Activated naive CD4-positive, alpha-beta T cell treated with anti-CD3 and anti-CD28 coated beads, Interleukin-2, amount 50 U/mL, for 72 hours (primary cell): ENCODE results near the gene SAP30L. TPM values are rescaled to one million over a fixed set of nuclear protein-coding genes. Genes with fewer than 3 reads are reported as not detected.

Experiments used
- ATAC-seq, 2 donors: fragments of 150-1000 bp; cut with Tn5 transposase; 2 replicates each; pipeline ENCODE4 v1.10.0; 2021; ENCODE audit warnings: mild to moderate bottlenecking in 2 of 2, moderate library complexity in 2 of 2
- DNase-seq, 2 donors: peaks; one replicate each; pipeline ENCODE4 v3.0.0; 2021 to 2022; ENCODE audit warnings: low spot score in 2 of 2
- H3K27ac Mint-ChIP-seq, 2 donors: one replicate each; pipeline ENCODE4 v1.8.0; 2022; ENCODE audit warnings: mild to moderate bottlenecking in 2 of 2, mixed read lengths in 2 of 2
- H3K36me3 Mint-ChIP-seq, 2 donors: one replicate each; pipeline ENCODE4 v1.8.0; 2022; ENCODE audit warnings: mixed read lengths in 2 of 2
- H3K9me3 Mint-ChIP-seq, 2 donors: one replicate each; pipeline ENCODE4 v1.8.0; 2022; ENCODE audit warnings: mixed read lengths in 2 of 2
- total RNA-seq, 2 donors: library from RNA; stranded (reverse); gene quantifications; one replicate each; pipeline ENCODE4 v1.2.3, GENCODE V29; 2022

Gene SAP30L
- total RNA-seq, 2 donors from 2014 or later, result 25.5 to 31.0 TPM

DNA sequence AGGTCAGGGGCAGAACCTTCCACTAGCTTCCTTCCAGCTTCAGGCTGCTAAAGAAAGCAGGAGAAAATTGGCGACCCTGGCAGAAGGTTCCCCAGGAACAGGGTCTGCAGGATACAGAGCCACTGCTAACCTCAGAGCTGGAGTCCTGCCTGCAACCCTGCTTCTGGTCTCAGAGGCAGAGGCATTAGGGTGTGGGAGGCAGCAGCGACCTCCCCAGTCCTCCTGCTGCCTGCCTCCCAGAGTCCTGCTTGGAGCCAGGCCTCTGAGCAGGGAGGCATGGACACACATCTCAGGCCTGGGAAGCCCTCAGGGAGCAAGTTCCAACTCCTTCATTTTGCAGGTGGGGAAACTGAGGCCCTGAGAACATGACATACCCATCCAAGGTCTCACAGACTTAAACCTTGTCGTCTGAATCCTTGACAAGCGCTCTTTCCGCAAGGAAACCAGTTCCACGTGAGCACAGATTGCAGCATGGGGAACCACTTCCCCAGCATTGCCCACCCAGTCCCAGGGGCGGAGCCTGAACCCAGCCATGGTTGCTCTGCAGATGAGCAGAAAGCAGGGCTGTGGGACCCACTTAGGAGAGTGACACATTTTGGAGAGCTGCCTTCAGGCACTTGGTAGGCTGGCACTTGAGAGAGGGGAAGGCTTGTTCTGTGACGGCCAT is 60.4 kb downstream of the SAP30L start:
- H3K36me3 Mint-ChIP-seq, result no peaks in the 10 kb centered on the region
- DNase-seq, result no peak
- H3K9me3 Mint-ChIP-seq, result no peaks in the 10 kb centered on the region
- H3K27ac Mint-ChIP-seq, result no peak overlapping the region
- no peak for ATAC-seq

DNA sequence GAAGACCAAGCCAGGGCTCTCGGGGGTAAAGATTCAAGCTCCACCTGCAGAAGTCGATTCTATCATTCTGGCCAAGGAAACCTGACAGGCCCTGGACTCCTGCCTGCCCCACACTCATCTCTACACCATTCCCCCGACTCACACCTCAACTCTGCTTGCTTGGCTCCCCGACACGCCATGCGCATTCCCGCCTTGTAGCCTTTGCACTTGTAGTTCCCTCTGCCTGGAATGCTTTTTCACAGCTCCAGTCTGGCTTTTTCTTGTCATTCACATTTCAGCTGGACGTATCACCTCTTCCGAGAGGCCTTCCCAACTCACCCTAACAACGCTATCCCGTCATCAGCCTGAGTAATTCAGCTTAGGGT is 60.9 kb downstream of the SAP30L start:
- ATAC-seq, result no peak
- no peaks in the 10 kb centered on the region for H3K9me3 Mint-ChIP-seq
- H3K36me3 Mint-ChIP-seq, result no peaks in the 10 kb centered on the region
- no peak for DNase-seq
- H3K27ac Mint-ChIP-seq, result peak overlapping the region in 1 of 2 donors; percentile 53

DNA sequence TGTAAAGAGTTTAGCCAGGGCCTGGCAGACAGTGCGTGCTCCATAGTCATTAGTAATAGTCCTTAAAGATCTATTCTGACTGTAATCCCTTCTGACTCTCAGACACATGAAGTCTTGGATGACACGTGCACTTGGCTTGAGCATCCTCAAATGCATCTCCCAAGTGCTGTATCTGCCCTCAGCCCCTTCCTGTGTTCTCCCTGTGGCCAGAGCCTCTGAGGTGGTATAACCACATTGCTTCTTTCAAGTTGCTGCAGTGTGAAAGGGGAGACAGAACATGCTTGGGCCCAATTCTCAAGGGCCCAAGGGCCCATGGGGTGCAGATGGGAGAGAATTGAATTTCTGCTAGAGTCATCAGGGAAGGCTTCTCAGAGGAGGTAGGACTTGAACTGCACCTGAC is 62.3 kb downstream of the SAP30L start:
- Mint-ChIP-seq H3K36me3 (no peaks in the 10 kb centered on the region), H3K9me3 (no peaks in the 10 kb centered on the region), H3K27ac (no peak overlapping the region)
- ATAC-seq, result peak in 1 of 2 donors; percentile 41
- no peak for DNase-seq

DNA sequence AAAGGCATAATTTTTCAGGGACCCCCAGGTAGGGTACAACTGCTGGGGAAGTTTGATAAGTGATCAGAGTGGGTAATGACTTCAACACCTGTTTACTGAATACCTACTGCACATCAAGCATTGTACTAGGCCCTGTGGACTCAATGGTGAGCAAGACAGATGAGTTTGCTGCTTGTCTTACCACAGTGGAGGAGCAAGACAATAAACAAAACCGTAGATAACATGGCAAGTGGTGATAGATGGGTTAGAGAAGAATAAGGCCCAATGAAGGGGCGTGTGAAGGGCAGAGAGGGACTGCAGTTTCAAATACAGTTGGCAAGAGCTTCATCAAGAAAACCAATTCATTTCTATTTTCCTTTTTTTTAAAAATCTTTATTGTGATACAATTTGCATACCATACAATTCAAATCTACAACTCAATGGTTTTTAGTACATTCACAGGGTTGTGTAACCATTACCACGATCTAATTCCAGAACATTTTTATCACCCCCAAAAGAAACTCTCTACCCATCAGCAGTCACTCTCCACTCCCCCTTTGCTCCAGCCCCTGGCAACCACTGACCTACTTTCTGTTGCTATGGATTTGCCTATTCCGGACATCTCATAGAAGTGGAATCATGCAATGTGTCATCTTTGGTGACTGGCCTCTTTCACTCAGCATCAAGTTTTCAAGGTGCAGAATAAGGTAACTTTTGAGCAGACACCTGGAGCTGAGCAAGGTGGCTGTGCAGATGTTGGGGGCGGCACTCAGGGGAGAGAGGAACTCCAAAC is 64.2 kb downstream of the SAP30L start:
- Mint-ChIP-seq H3K9me3 (no peaks in the 10 kb centered on the region), H3K36me3 (no peaks in the 10 kb centered on the region), H3K27ac (no peak overlapping the region)
- ATAC-seq, result no peak
- no peak for DNase-seq

Other genes with a start within 250 kb of the SAP30L start
- not detected for gene HAND1, start 32.2 kb downstream of the SAP30L start, total RNA-seq